Liver (tissue), 9 donors: ENCODE data around the gene CYFIP1. TPM values are rescaled to one million over a fixed set of nuclear protein-coding genes. Genes with fewer than 3 reads are reported as not detected.

Experiments used
- DNase-seq: peaks from one replicate; pipeline ENCODE4 v3.0.0-alpha.2; 2017; ENCODE audit warnings: low spot score
- H3K27ac ChIP-seq, 2 donors: one replicate each; pipeline ENCODE4 v1.7.0; 2013; ENCODE audit warnings: inconsistent platforms in 2 of 2, low read length in 2 of 2, control low read depth in 1 of 2, low read depth in 1 of 2, mild to moderate bottlenecking in 1 of 2
- H3K27me3 ChIP-seq, 4 donors: one replicate each; pipeline versions ENCODE4 v1.6.1 to v1.7.0; 2013; ENCODE audit warnings: low read length in 3 of 4, inconsistent platforms in 1 of 4, mild to moderate bottlenecking in 1 of 4, moderate library complexity in 1 of 4; ENCODE audit not compliant: control insufficient read depth in 4 of 4, insufficient read depth in 4 of 4
- H3K36me3 ChIP-seq, 4 donors: one replicate each; pipeline versions ENCODE4 v1.6.1 to v1.7.0; 2013; ENCODE audit warnings: low read length in 3 of 4, mild to moderate bottlenecking in 3 of 4, low read depth in 1 of 4, moderate library complexity in 1 of 4; ENCODE audit not compliant: control insufficient read depth in 4 of 4, insufficient read depth in 3 of 4
- H3K4me1 ChIP-seq, 4 donors: one replicate each; pipeline versions ENCODE4 v1.6.1 to v1.7.0; 2013; ENCODE audit warnings: low read length in 3 of 4, mild to moderate bottlenecking in 3 of 4, moderate library complexity in 1 of 4; ENCODE audit not compliant: control insufficient read depth in 4 of 4, insufficient read depth in 4 of 4
- H3K4me3 ChIP-seq, 3 donors: one replicate each; pipeline versions ENCODE4 v1.6.1 to v1.7.0; 2013; ENCODE audit warnings: low read length in 3 of 3, control low read depth in 1 of 3, low read depth in 1 of 3, mild to moderate bottlenecking in 1 of 3
- H3K9ac ChIP-seq, 2 donors: one replicate each; pipeline ENCODE4 v1.7.0; 2013; ENCODE audit warnings: low read length in 2 of 2, mild to moderate bottlenecking in 2 of 2, moderate library complexity in 2 of 2, control low read depth in 1 of 2, low read depth in 1 of 2
- H3K9me3 ChIP-seq, 4 donors: one replicate each; pipeline versions ENCODE4 v1.6.1 to v1.7.0; 2013; ENCODE audit warnings: low read length in 3 of 4; ENCODE audit not compliant: control insufficient read depth in 4 of 4
- CTCF ChIP-seq: fragments of 150-350 bp; IDR thresholded peaks from 2 replicates; pipeline ENCODE4 v1.5.1; 2017; ENCODE audit warnings: improper control_type of control experiment, low read depth, low read length; ENCODE audit not compliant: missing input control
- FOXA1 ChIP-seq: IDR thresholded peaks from 2 replicates; pipeline ENCODE4 v1.6.1; 2016; ENCODE audit warnings: antibody characterized with exemption
- FOXA2 ChIP-seq: IDR thresholded peaks from 2 replicates; pipeline ENCODE4 v1.6.1; 2016; ENCODE audit warnings: antibody characterized with exemption
- GABPA ChIP-seq, 2 donors: IDR thresholded peaks in 1 of 2; conservative IDR thresholded peaks in 1 of 2; 2 replicates each; pipeline ENCODE4 v1.6.1; 2016; ENCODE audit warnings: antibody characterized with exemption in 2 of 2, mild to moderate bottlenecking in 1 of 2, moderate library complexity in 1 of 2
- HNF4A ChIP-seq, 2 donors: conservative IDR thresholded peaks; 2 replicates each; pipeline ENCODE4 v1.6.1; 2016; ENCODE audit warnings: antibody characterized with exemption in 2 of 2, mild to moderate bottlenecking in 2 of 2
- HNF4G ChIP-seq: IDR thresholded peaks from 2 replicates; pipeline ENCODE4 v1.6.1; 2016; ENCODE audit warnings: antibody characterized with exemption
- JUND ChIP-seq, 2 donors: IDR thresholded peaks; 2 replicates each; pipeline ENCODE4 v1.6.1; 2016; ENCODE audit warnings: antibody characterized with exemption in 2 of 2
- MAX ChIP-seq: IDR thresholded peaks from 2 replicates; pipeline ENCODE4 v1.6.1; 2016; ENCODE audit warnings: antibody characterized with exemption
- NR2F2 ChIP-seq: IDR thresholded peaks from 2 replicates; pipeline ENCODE4 v1.6.1; 2016; ENCODE audit warnings: antibody characterized with exemption
- RAD21 ChIP-seq, 2 donors: IDR thresholded peaks; 2 replicates each; pipeline ENCODE4 v1.6.1; 2016; ENCODE audit warnings: antibody characterized with exemption in 2 of 2, mild to moderate bottlenecking in 2 of 2
- REST ChIP-seq: IDR thresholded peaks from 2 replicates; pipeline ENCODE4 v1.6.1; 2016; ENCODE audit warnings: antibody characterized with exemption, mild to moderate bottlenecking
- RXRA ChIP-seq, 2 donors: IDR thresholded peaks; 2 replicates each; pipeline ENCODE4 v1.6.1; 2017 to 2018; ENCODE audit warnings: antibody characterized with exemption in 2 of 2, mild to moderate bottlenecking in 1 of 2
- SP1 ChIP-seq: IDR thresholded peaks from 2 replicates; pipeline ENCODE4 v1.6.1; 2018; ENCODE audit warnings: antibody characterized with exemption, mild to moderate bottlenecking
- TAF1 ChIP-seq: conservative IDR thresholded peaks from 2 replicates; pipeline ENCODE4 v1.6.1; 2016; ENCODE audit warnings: antibody characterized with exemption, mild to moderate bottlenecking
- YY1 ChIP-seq: IDR thresholded peaks from 2 replicates; pipeline ENCODE4 v1.6.1; 2016; ENCODE audit warnings: antibody characterized with exemption, mild to moderate bottlenecking
- ZBTB33 ChIP-seq: IDR thresholded peaks from 2 replicates; pipeline ENCODE4 v1.6.1; 2016; ENCODE audit warnings: antibody characterized with exemption
- WGBS: extraction: QIAGEN DNeasy Blood & Tissue Kit; methylation state at CpG from one replicate; pipeline ENCODE4 v1.1.7; 2013; 5-methylcytosine and 5-hydroxymethylcytosine counted together
- polyA plus RNA-seq, 2 donors: library from polyadenylated mRNA; stranded (reverse) in 1 of 2; unstranded in 1 of 2; fragments of 200-250 nt in 1 of 2; fragments of >200 nt in 1 of 2; fragmentation: Nextera tagmentation in 1 of 2; extraction: Ambion mirVana in 1 of 2; gene quantifications; one replicate each; pipeline versions ENCODE4 v1.2.1 to v1.2.3, GENCODE V29; 2013 to 2015
- total RNA-seq, 2 donors: library from RNA; depleted of rRNA; stranded (reverse); fragments of >200 nt; gene quantifications; one replicate each; pipeline ENCODE4 v1.2.3, GENCODE V29; 2014
- donor health status: healthy.
- donor health status: healthy.
- donor health status: healthy.
- donor health status: healthy.
- donor health status: healthy.

CYFIP1 gene
- total and polyA plus RNA-seq, 4 donors = 13.5 to 48.3 (median 38.3) TPM

GRCh38 chr15:22874256-22874655 is 105.9 kb downstream of the CYFIP1 start:
- Histone ChIP-seq H3K4me1 (no peaks in the 10 kb centered on the region), H3K27me3 (no peaks in the 10 kb centered on the region), H3K9me3 (peaks cover 0 to 4% (median 0%) of the 10 kb centered on the region in 4 donors), H3K27ac (no peak overlapping the region), H3K9ac (no peak overlapping the region), H3K36me3 (peaks cover 8 to 86% (median 48%) of the 10 kb centered on the region in 4 donors), H3K4me3 (no peak overlapping the region)
- TF ChIP-seq HNF4G (no peak), GABPA (IDR thresholded peaks at IDR 0.05 in 1 of 2, conservative IDR thresholded peaks at IDR 0.05 in 1 of 2) (no peak), ZBTB33 (no peak), NR2F2 (no peak), TAF1 (no peak), SP1 (no peak)
- DNase-seq = no peak
- 98% methylated on average over 8 of the region's 8 CpGs for WGBS

- Histone ChIP-seq H3K27me3 (no peaks in the 10 kb centered on the region), H3K9ac (no peak overlapping the region), H3K36me3 (peaks cover 8 to 87% (median 50%) of the 10 kb centered on the region in 4 donors), H3K4me3 (no peak overlapping the region), H3K27ac (no peak overlapping the region), H3K9me3 (peaks cover 0 to 4% (median 0%) of the 10 kb centered on the region in 4 donors), H3K4me1 (no peaks in the 10 kb centered on the region)
- DNase-seq = no peak
- TF ChIP-seq RAD21 (IDR thresholded peaks at IDR 0.05) = no peak
- TF ChIP-seq FOXA2 = no peak
- no peak for TF ChIP-seq TAF1
- WGBS = 97% methylated on average over 9 of the region's 9 CpGs
These were observed 106.3 kb downstream of the CYFIP1 start for GRCh38 chr15:22873841-22874240.

GRCh38 chr15:22872936-22873701 is 107.0 kb downstream of the CYFIP1 start:
- H3K4me1 ChIP-seq = no peaks in the 10 kb centered on the region
- peaks cover 0 to 4% (median 0%) of the 10 kb centered on the region in 4 donors for H3K9me3 ChIP-seq
- peaks cover 9 to 89% (median 51%) of the 10 kb centered on the region in 4 donors for H3K36me3 ChIP-seq
- no peak for DNase-seq
- H3K27ac ChIP-seq = no peak overlapping the region
- no peaks in the 10 kb centered on the region for H3K27me3 ChIP-seq
- H3K9ac ChIP-seq = no peak overlapping the region
- TF ChIP-seq SP1 (no peak), REST (no peak), RAD21 (IDR thresholded peaks at IDR 0.05) (no peak), FOXA1 (no peak), ZBTB33 (no peak), YY1 (no peak), TAF1 (no peak), MAX (no peak), CTCF (no peak), HNF4A (conservative IDR thresholded peaks at IDR 0.05) (no peak), JUND (IDR thresholded peaks at IDR 0.05) (no peak), RXRA (IDR thresholded peaks at IDR 0.05) (no peak)
- H3K4me3 ChIP-seq = no peak overlapping the region
- WGBS = 92% methylated on average over 17 of the region's 17 CpGs
